ENCODE results near the gene DENND1A.

- TF ChIP-seq POLR2AphosphoS5 (IDR thresholded peaks at IDR 0.05) (no peak), CTCF (IDR thresholded peaks at IDR 0.05) (no peak), EP300 (IDR thresholded peaks at IDR 0.05) (no peak), POLR2A (IDR thresholded peaks at IDR 0.05) (no peak)
These were observed 401.4 kb downstream of the DENND1A start for GRCh38 chr9:123528501-123528900.
